ENCODE data around the gene KPNA1. TPM values are rescaled to one million over a fixed set of nuclear protein-coding genes. Genes with fewer than 3 reads are reported as not detected.

The KPNA1 gene
- total and polyA plus RNA-seq, 2 experiments from 2014 or later: 38.9 to 44.0 TPM

DNA sequence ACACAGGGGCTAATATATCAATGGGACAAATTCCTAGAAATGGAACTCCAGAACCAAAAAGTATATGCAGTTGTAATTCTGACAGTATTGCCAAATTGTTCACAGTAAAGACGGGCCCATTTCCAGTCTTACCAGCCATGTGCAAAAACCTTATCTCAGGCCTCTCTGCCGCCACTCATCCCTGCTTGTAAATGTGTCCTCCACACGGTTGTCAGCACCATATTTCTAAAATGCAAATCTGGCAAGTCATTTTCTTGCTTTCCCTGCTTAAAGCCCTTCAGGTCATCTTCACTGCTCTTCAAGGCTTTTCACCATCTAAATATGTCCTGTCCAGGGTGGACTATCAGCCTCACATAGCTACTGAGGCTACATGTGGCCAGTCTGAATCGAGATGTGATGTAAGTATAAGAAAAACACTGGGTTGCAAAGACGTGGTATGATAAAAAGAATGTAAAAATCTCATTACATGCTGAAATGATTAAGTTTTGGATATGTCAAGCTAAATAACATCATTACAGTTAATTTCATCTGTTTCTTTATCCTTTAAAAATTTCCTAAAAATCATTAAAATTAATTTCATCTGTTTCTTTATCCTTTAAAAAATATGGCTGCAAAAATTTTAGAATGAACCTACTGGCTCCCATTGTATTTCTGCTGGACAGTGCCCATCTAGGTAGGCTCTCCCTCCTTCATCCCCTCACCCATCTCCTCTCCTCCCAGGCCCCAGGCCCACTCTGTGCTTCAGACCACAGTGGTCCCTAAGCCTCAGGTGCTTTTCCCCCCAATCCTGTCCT is 48.4 kb upstream of the KPNA1 start:
- no peak for TF ChIP-seq EZH2 (IDR thresholded peaks at IDR 0.05; ENCODE audit: borderline replicate concordance)
- no peak for TF ChIP-seq EZH2phosphoT487 (IDR thresholded peaks at IDR 0.05; ENCODE audit: low read depth, severe bottlenecking, unreplicated experiment)
- Histone ChIP-seq H3K4me2 (peak overlapping the region; percentile 73), H3K27me3 (no peaks in the 10 kb centered on the region), H3K4me3 (peak overlapping the region; percentile 74), H3K4me1 (ENCODE audit: insufficient read depth) (peaks cover 18% of the 10 kb centered on the region), H3K27ac (peak overlapping the region; percentile 98), H3K36me3 (replicated peaks; ENCODE audit: insufficient read depth, low read depth) (no peaks in the 10 kb centered on the region), H4K20me1 (ENCODE audit: insufficient read depth, poor library complexity, severe bottlenecking) (no peaks in the 10 kb centered on the region), H3K79me2 (peaks cover 27% of the 10 kb centered on the region), H3K9me3 (ENCODE audit: low read depth) (no peaks in the 10 kb centered on the region), H3K9me2 (replicated peaks; ENCODE audit: insufficient read depth) (no peaks in the 10 kb centered on the region), H2AFZ (peak overlapping the region; percentile 80)
- 72% methylated on average over 5 of the region's 5 CpGs for WGBS (ENCODE audit: low lambda C conversion rate, missing lambda C conversion rate)
- no peak for DNase-seq (ENCODE audit: low spot score)

DNA sequence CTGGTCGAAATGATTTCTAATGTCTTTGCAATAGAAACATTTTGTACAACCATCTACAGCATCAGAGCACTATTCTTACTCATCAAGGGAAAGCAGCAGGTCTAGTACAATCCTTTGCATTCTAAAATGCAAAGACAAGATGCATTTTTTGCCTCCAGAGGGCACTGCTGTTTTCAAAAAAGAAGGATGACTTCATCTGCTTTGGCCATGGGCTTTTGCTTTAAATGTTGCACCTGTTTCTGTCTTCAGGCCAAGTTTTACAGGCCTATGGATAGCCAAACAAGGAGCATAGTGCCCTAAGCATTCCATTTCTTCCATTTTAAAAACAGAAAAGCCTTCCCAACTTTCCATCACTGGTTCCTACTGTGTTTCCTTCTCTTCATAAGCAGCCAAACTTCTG is 45.9 kb upstream of the KPNA1 start:
- peak; percentile 73 for DNase-seq (ENCODE audit: low spot score)
- no peaks in the 10 kb centered on the region for H3K9me3 ChIP-seq (ENCODE audit: low read depth)
- 83% methylated on average over 1 of the region's 1 CpG for WGBS (ENCODE audit: low lambda C conversion rate, missing lambda C conversion rate)
- H3K27me3 ChIP-seq: no peaks in the 10 kb centered on the region
- H3K4me2 ChIP-seq: no peak overlapping the region
- H3K9me2 ChIP-seq (replicated peaks; ENCODE audit: insufficient read depth): no peaks in the 10 kb centered on the region
- no peaks in the 10 kb centered on the region for H4K20me1 ChIP-seq (ENCODE audit: insufficient read depth, poor library complexity, severe bottlenecking)
- no peaks in the 10 kb centered on the region for H3K36me3 ChIP-seq (replicated peaks; ENCODE audit: insufficient read depth, low read depth)
- no peak overlapping the region for H2AFZ ChIP-seq
- H3K79me2 ChIP-seq: peaks cover 22% of the 10 kb centered on the region
- no peak overlapping the region for H3K27ac ChIP-seq
- TF ChIP-seq, protein P1, sequence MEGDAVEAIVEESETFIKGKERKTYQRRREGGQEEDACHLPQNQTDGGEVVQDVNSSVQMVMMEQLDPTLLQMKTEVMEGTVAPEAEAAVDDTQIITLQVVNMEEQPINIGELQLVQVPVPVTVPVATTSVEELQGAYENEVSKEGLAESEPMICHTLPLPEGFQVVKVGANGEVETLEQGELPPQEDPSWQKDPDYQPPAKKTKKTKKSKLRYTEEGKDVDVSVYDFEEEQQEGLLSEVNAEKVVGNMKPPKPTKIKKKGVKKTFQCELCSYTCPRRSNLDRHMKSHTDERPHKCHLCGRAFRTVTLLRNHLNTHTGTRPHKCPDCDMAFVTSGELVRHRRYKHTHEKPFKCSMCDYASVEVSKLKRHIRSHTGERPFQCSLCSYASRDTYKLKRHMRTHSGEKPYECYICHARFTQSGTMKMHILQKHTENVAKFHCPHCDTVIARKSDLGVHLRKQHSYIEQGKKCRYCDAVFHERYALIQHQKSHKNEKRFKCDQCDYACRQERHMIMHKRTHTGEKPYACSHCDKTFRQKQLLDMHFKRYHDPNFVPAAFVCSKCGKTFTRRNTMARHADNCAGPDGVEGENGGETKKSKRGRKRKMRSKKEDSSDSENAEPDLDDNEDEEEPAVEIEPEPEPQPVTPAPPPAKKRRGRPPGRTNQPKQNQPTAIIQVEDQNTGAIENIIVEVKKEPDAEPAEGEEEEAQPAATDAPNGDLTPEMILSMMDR (IDR thresholded peaks at IDR 0.05; ENCODE audit: poor library complexity): peak; percentile 76
- TF ChIP-seq EZH2phosphoT487 (IDR thresholded peaks at IDR 0.05; ENCODE audit: low read depth, severe bottlenecking, unreplicated experiment): no peak
- H3K4me3 ChIP-seq: no peak overlapping the region
- H3K4me1 ChIP-seq (ENCODE audit: insufficient read depth): peaks cover 18% of the 10 kb centered on the region

DNA sequence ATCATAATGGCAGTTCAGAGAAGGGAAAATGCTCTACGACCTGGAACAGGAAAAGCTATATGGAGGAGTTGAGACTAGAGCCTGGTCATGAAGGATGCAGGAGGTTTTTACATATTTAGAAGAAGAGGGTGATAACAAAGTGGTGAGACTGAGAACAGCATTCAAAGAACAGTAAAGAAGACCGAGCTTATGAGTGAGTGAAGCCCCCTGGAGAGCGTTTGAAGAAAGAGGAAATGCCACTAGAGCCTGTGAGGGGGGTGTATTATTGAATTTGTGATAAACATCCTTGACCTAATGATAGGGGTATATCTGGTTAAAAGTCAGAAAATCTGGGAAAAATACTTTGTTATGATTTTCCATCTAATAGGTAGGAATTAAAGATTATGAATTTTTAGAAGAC is 45.2 kb upstream of the KPNA1 start:
- Histone ChIP-seq H2AFZ (no peak overlapping the region), H3K79me2 (peaks cover 15% of the 10 kb centered on the region), H3K9me2 (replicated peaks; ENCODE audit: insufficient read depth) (no peaks in the 10 kb centered on the region), H3K36me3 (replicated peaks; ENCODE audit: insufficient read depth, low read depth) (no peaks in the 10 kb centered on the region), H3K4me2 (no peak overlapping the region), H3K4me1 (ENCODE audit: insufficient read depth) (peaks cover 14% of the 10 kb centered on the region), H3K27ac (no peak overlapping the region), H3K9me3 (ENCODE audit: low read depth) (no peaks in the 10 kb centered on the region), H3K27me3 (no peaks in the 10 kb centered on the region), H4K20me1 (ENCODE audit: insufficient read depth, poor library complexity, severe bottlenecking) (no peaks in the 10 kb centered on the region), H3K4me3 (no peak overlapping the region)
- 79% methylated on average over 3 of the region's 3 CpGs for WGBS (ENCODE audit: low lambda C conversion rate, missing lambda C conversion rate)
- no peak for DNase-seq (ENCODE audit: low spot score)
- no peak for TF ChIP-seq EZH2phosphoT487 (IDR thresholded peaks at IDR 0.05; ENCODE audit: low read depth, severe bottlenecking, unreplicated experiment)
- no peak for TF ChIP-seq EZH2 (IDR thresholded peaks at IDR 0.05; ENCODE audit: borderline replicate concordance)
- TF ChIP-seq, protein P1 (IDR thresholded peaks at IDR 0.05; ENCODE audit: poor library complexity): no peak

DNA sequence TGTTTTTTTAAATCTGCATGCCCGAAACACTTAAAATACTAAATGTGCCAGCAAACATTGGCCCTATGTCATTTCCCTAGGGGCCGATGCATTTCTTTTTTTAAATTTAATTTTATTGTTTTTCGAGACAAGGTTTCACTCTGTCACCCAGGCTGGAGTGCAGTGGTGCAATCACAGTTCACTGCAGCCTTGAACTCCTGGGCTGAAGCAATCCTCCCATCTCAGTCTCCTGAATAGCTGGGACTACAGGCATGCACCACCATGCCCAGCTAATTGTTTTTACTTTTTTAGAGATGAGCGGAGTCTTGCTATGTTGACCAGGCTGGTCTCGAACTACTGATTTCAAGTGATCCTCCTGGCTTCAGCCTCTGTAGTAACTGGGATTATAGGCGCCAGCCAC is 43.9 kb upstream of the KPNA1 start:
- H3K79me2 ChIP-seq: peaks cover 13% of the 10 kb centered on the region
- TF ChIP-seq EZH2phosphoT487 (IDR thresholded peaks at IDR 0.05; ENCODE audit: low read depth, severe bottlenecking, unreplicated experiment) (no peak), EZH2 (IDR thresholded peaks at IDR 0.05; ENCODE audit: borderline replicate concordance) (no peak)
- TF ChIP-seq, protein P1 (IDR thresholded peaks at IDR 0.05; ENCODE audit: poor library complexity): no peak

More for the DNA sequence above, 43.9 kb upstream of the KPNA1 start:
- H3K4me1 ChIP-seq (ENCODE audit: insufficient read depth): peaks cover 11% of the 10 kb centered on the region
- DNase-seq (ENCODE audit: low spot score): no peak
- H3K9me3 ChIP-seq (ENCODE audit: low read depth): no peaks in the 10 kb centered on the region
- H3K27ac ChIP-seq: no peak overlapping the region
- H2AFZ ChIP-seq: no peak overlapping the region
- H3K4me2 ChIP-seq: no peak overlapping the region
- WGBS (ENCODE audit: low lambda C conversion rate, missing lambda C conversion rate): 96% methylated on average over 6 of the region's 6 CpGs
- no peaks in the 10 kb centered on the region for H3K36me3 ChIP-seq (replicated peaks; ENCODE audit: insufficient read depth, low read depth)
- no peaks in the 10 kb centered on the region for H4K20me1 ChIP-seq (ENCODE audit: insufficient read depth, poor library complexity, severe bottlenecking)
- H3K9me2 ChIP-seq (replicated peaks; ENCODE audit: insufficient read depth): no peaks in the 10 kb centered on the region
- H3K4me3 ChIP-seq: no peak overlapping the region
- H3K27me3 ChIP-seq: no peaks in the 10 kb centered on the region

Data from hepatocyte (in vitro differentiated cells).